Endothelial cell of hepatic sinusoid (primary cell): ENCODE measurements around the gene VSTM5.

Source experiments
- in situ Hi-C: cut with HindIII; loops from 2 replicates; pipeline ENCODE4 v1.10.0; 2017; ENCODE audit warnings: low sequenced_read_pairs

Gene VSTM5

DNA sequence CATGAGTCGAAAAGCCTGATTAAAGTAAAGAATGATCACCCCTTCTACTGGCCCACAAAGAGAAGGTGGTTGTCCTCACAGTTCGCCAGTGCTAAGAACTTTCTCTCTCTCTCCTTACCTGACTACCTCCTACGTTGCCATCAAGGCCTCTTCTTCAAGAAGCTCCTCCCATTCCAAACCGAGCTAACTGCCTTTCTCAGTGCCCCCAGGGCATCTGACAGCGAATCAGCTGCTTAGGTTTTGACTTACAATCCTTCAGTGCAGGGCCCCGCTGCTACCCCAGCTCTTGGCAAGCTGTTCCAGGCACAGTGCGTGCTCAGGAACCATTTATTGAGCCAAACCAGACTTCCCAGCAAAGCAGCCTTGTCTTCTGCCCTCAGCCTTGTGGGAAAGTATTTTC lies 5.8 kb downstream of the VSTM5 start:
- in situ Hi-C loops, result no loop called here

GRCh38 chr11:93843906-93844305 lies 6.5 kb downstream of the VSTM5 start:
- in situ Hi-C loops, result no loop called here

DNA sequence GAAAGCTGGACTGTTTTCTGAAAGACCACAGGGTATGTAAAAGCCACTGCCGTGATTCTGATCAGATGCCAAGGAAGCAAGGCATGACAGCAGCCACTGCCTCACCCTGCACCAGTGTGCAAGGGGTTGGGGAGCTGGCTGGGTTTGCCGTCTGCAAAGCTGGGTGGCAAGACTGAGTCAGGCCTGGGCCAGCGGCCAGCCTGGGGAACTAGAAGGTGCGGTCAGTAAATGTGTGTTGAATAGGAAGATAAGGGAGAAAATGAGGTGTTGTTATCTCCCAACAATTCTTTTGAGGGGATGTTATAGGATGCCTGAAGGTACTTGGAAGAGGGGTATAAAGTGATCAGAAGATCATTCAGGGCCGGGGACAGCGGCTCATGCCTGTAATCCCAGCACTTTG lies 8.0 kb downstream of the VSTM5 start:
- in situ Hi-C loops, result no loop called here

DNA sequence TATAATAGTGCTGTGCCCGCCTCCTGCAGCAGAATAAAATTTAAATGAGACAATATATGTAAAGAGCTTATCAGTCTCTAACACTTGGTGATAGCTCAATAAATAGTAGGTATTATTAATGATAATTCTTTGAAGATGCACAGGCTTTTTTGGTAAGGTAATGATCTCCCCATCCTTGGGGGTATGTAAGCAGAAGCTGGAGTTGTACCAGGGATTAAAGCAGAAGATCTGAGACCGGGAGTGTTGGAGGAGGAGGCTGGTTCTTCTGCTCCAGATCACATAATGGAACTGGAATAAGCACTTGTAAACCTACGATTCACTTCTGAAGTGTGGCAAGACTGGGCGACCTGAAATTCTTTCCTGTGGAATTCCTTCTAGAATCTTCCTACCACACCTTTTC lies 8.4 kb downstream of the VSTM5 start:
- in situ Hi-C loops, result no loop called here

DNA sequence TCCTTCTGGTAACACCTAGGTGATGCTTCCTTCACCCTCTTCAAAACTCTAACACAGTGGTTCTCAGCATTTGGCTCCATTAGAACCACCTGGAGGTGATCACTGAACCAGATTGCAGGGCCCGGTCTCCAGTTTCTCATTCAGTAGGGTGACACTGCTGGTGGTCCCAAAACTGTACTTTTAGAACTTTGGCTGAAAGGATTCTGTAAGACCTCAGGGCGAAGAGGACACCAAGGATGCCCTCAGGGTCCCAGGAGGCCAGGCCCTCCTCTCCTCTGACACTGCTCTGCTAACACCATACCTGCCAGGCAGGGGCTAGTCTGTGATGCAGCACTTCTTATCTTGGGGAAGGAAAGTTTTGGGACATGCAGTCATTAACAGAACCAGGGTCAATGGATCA lies 9.0 kb downstream of the VSTM5 start:
- in situ Hi-C loops, result no loop called here

GRCh38 chr11:93840981-93841380 lies 9.4 kb downstream of the VSTM5 start:
- in situ Hi-C loops, result no loop called here

- in situ Hi-C loops, result no loop called here
Measured at GRCh38 chr11:93840180-93840579, 10.2 kb downstream of the VSTM5 start.

DNA sequence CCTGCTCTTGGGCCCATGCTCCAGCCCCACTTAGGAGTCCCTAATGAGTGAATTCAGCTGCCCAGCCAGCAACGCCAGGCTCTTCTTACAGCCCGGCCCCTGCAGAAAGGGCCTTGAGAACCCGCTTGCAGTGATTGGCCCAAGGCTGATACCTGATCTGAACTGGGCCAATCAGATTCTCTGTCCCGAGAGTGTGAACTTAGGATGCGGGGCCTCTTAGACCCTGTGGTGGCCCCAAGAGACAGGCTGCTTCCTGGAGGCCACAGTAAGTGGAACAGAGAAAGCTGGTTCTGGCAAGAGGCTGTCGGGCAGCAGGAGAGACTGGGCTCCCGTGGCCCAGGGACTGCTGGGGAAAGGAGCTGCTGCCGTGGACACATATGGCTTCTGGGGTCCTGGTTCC lies 11.5 kb downstream of the VSTM5 start:
- in situ Hi-C loops, result no loop called here

- in situ Hi-C loops, result no loop called here
Measured at GRCh38 chr11:93832780-93833179, 17.6 kb downstream of the VSTM5 start.

DNA sequence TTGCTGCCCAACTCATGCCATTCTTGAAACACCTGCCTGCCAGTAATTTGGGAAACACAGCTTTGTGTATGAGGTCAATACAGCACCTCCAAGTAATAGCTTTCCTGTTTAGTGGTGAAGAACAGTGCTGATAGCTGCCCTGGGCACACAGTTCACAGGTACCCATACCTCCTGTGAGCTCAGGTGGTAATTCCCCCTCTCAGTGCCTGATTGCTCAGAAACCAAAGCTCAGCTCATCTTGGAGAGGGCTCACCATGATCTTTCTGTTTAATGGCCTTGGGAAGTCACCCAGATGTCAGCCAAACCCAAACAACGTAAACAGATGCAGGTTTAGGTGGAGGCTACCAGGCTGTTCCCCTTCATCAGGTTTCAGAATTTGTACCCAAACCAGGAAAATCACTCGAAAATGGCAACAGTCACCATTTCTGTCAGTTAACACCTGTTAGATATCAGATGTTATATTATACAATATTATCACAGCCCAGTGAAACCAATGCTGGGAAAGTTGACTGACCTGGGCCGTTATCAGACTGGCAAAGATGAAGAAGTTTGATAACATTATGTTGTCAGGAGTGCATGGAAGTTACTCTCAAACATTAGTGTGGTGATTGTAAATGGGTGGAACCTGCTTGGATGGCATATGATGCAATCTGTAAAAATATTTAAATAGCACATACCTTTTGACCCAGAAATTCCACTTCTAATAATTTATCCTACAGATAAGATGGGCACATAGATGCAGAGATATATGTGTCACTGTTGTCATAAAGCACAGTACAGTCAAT lies 18.9 kb downstream of the VSTM5 start:
- in situ Hi-C loops, result no loop called here

- in situ Hi-C loops, result no loop called here
Measured at GRCh38 chr11:93829598-93829997, 20.8 kb downstream of the VSTM5 start.

DNA sequence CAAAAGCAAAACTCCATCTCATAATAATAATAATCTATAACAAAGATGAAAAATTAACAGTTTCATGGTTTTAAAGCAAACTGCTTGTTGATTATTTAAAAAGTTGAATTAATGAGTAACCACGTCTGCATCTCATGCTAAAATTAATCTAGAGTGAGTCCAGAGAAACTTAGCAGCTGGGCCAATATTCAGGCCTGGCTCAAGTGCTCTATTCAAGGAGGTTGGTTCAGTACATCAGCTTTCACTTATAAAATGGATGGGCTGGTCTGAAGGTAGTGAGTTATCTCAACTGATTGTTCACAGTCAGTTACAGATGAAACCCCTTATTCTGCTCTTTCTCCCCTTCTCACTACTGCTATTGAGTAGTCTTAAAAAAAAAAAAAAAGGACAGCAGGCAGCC lies 23.1 kb downstream of the VSTM5 start:
- in situ Hi-C loops, result no loop called here

GRCh38 chr11:93823210-93823609 lies 27.2 kb downstream of the VSTM5 start:
- in situ Hi-C loops, result no loop called here

DNA sequence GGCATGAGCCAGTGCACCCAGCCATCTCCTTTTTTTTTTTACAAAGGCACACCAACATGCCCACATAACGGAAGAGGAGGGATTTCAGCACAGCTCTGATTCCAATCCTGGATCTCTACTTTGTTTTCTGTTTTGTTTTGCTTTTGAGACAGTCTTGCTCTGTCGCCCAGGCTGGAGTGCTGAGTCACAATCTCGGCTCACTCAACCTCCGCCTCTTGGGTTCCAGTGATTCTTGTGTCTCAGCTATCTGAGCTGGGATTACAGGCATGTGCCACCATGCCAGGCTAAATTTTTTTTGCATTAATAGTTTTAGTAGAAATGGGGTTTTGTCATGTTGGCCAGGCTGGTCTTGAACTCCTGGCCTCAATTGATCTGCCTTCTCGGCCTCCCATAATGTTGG lies 28.1 kb downstream of the VSTM5 start:
- in situ Hi-C loops, result no loop called here

- in situ Hi-C loops, result no loop called here
Measured at GRCh38 chr11:93821617-93822016, 28.8 kb downstream of the VSTM5 start.

GRCh38 chr11:93820847-93821246 lies 29.6 kb downstream of the VSTM5 start:
- in situ Hi-C loops, result no loop called here

DNA sequence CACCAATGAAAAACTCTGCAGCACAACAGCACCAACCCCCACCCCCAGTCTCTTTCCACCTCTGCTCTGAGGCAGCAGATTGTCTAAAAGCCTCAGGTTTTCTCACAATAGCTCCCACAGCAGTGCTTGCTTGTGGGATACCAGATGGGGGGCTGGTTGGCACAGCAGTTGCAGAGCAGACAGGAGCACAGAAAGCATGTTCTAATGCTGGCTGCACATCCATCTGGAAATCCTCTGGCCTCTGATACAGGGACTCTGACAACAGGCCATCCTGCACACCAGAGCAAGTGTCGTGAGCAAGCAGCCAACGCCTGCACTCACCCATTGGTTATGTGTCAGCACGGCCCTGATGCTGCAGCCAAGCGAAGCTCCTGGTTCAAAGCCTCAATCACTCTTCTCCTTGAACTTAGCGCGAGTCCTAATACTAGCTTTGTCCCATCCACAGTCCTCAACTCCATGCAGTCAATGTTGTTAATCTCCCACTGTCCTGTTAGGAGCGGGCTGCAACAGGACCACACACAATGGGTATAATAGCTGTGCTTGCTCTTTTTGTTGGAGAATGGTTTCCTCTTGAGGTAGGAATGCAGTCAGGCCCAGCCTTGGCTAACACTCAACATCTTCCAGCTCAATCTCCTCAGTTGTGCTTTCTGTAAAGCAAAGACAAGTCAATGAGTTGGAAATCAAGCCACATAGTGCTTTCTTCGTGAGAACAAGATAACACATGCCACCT lies 30.3 kb downstream of the VSTM5 start:
- in situ Hi-C loops, result no loop called here

- in situ Hi-C loops, result no loop called here
Measured at GRCh38 chr11:93817426-93818348, 32.7 kb downstream of the VSTM5 start.

DNA sequence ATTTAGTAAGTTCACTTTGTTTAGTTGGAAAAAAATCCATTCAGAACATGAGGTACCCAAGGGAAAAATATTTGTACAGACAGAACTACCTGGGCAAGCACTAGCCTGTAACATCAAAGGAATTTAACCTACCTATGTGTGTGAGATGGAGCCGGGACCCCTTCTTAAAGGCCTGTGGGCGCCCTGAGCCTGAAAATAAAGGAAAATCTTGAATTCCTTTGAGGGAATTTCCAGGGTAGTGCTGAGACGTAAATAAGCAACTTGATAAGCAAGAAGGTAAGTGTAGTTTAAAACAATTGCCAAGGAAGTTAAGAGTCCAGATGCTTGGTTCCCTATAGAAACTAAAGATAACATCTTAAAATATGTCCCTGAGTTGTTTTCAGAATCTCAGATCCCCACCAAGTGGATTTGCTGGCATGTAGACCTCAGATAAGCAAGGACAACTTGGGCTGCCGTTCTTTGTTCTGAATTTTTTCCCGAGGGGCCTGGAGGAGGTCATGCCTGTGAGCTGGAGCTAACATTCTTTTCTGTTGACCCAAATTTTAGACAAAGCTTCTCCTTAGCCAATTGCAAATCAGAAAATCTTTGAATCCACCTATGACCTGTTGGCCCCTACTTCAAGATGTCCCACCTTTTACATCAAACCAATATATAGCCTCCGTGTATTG lies 35.3 kb downstream of the VSTM5 start:
- in situ Hi-C loops, result no loop called here

DNA sequence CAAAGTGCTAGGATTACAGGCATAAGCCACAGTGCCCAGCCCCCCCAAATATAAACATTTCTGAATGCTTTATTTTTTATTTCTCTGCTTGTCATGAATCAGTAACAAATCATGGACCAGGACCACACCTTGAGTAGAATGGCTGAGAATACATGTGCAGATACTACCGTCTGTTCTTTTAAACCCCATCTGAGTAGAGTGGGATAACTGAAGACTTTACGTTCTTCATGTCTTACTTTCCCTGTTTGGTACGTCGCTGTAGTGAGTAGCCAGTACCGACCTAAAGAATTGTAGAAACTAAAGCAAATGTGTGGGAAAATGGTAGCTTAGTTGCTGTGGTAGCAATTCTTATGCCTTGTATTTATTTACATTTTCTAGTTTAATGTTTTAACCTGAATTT lies 36.4 kb downstream of the VSTM5 start:
- in situ Hi-C loops, result no loop called here

DNA sequence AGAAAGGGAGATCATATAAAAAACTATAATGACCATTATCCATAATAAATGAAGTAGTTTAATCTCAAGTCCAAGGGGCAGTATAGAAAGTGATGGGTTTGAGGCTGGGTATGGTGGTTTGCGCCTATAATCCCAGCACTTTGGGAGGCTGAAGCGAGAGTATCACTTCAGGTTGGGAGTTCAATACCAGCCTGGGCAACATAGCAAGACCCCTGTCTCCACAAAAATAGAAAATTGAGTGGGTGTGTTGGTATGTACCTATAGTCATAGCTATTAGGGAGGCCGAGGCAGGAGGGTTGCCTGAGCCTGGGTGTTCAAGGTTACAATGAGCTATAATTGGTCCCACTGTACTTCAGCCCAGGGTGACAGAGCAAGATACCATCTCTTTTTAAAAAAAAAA lies 42.4 kb downstream of the VSTM5 start:
- in situ Hi-C loops, result no loop called here
